IMR-90 (cell line): ENCODE results near the gene KBTBD13.

Experiments used
- CTCF ChIP-seq: conservative IDR thresholded peaks from 2 replicates; pipeline ENCODE4 v1.5.1; 2012; ENCODE audit warnings: mild to moderate bottlenecking, low read depth, low read length, improper control_type of control experiment
- POLR2A ChIP-seq: IDR thresholded peaks from 2 replicates; pipeline ENCODE4 v1.6.1; 2012; ENCODE audit warnings: mild to moderate bottlenecking, low read depth, low read length

GRCh38 chr15:65054333-65055200 lies 22.0 kb upstream of the KBTBD13 start:
- peak; percentile 97 for TF ChIP-seq CTCF
- TF ChIP-seq POLR2A: 0 out of 2 replicates have a peak, but pooled peaks have one; percentile 42
